GM19452 (cell line): ENCODE results near the gene CFAP61.

Experiments
- ATAC-seq: cut with Tn5 transposase; IDR thresholded peaks from one replicate; pipeline ENCODE4 v1.9.1; 2021; ENCODE audit not compliant: unreplicated experiment

Gene CFAP61

DNA sequence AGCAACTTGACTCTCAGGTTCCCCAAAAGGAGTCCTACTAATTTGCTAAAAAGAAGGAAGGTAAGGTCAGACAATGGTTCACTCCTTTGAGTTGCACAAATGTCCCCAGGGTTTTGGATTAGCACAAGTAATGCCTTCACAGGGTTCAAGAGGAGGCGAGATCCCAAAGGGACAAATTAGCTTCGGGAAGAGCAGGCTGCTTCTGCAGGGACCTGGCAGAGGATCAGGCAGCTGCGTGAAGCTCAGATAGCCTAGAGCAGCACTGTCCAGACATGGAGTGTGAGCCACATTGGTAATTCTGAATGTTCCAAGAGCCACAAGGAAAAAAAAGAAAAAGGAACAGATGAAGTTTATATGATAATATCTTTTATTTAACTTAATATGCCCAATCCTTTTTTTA lies 115.4 kb downstream of the CFAP61 start:
- no peak for ATAC-seq

- ATAC-seq = no peak
These were observed 120.9 kb downstream of the CFAP61 start for GRCh38 chr20:20173254-20173653.

GRCh38 chr20:20174089-20174835 lies 121.9 kb downstream of the CFAP61 start:
- no peak for ATAC-seq

DNA sequence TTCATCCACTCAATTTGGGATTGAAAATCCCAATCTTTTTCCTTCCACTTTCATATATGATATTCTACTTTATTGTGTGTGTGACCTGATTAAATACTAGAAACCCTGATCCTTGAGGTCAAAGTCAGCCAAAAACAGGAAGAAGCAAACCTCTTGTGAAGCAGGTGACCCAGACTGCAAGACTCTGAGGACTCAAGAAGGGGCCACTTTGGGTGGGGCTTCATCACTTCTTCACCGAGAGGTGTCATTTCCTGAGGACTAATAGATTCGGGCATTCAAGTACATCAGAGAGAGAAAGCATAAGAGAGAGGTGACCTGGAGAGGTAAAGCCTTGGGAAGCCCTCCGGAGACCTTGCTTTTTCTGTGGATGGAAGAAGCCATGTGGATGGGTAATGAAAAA lies 129.0 kb downstream of the CFAP61 start:
- no peak for ATAC-seq

DNA sequence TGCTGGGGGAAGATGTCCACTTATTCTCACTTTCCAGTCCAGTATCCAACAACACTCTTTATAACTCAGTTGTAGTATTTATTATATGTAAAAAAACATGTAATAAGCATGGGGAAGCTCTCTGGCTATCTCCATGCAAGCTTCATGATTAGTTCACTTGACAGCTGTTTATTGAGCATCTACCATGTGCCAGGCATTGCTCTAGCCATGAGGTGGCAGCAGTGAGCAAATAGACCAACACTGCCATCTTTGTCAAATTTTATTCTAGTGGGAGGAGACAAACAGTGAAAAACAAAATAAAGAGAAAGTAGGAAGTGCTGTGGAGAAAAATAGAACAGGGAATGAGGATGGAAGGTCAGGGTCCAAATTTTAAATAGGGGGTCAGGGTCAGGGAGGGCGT lies 131.8 kb downstream of the CFAP61 start:
- no peak for ATAC-seq

DNA sequence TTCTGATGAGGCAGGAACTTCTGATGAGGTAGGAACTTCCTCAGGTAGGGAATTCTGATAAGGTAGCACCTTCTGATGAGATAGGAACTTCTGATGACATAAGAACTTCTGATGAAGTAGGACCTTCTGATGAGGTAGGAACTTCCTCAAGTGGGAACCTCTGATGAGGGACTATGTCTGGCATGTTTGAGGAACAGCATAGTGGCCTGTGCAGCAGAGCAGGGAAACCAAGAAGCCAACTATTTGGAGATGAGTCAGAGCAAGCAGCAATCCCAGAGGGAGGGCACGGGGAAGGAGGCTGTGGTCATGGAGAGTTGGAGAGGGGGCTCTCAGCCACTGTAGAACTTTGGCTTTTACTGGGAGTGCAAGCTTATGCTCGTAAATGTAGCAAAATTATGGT lies 132.4 kb downstream of the CFAP61 start:
- ATAC-seq = no peak

DNA sequence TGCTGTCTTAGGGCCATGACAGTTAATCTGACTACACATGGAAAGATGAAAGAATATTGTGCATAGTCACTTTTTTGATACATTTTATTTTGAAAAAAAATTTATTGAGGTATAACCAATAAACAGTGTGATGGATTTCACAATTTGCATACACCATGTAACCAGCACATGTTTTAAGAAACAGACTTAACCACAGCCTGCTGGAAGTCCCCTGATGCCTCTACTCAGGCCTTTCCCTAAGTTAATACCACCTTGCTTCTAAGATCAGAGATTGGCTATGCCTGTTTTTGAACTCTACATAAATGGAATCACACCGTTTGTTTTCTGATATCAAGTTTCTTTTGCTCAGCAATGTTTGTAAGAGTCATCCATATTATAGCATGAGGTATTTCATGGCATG lies 136.3 kb downstream of the CFAP61 start:
- no peak for ATAC-seq

DNA sequence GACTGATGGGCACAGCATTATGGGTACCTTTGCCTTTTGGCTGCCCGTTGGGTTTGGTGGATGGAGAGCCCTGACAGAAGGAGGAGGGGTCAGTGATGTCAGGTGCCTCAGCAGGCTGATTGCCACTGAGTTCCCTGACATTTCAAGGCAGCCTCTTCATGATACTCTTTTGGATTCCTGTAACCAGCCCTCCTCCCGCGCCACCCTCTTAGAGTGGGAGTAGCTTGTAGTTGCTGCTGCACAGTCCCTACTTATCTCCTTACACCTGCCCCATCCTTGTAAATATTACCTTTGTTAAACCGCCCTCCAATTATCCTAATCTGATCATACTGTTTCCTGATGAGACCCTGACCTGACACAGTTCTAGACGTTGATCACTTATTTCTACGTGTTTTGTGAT lies 140.0 kb downstream of the CFAP61 start:
- ATAC-seq = no peak

DNA sequence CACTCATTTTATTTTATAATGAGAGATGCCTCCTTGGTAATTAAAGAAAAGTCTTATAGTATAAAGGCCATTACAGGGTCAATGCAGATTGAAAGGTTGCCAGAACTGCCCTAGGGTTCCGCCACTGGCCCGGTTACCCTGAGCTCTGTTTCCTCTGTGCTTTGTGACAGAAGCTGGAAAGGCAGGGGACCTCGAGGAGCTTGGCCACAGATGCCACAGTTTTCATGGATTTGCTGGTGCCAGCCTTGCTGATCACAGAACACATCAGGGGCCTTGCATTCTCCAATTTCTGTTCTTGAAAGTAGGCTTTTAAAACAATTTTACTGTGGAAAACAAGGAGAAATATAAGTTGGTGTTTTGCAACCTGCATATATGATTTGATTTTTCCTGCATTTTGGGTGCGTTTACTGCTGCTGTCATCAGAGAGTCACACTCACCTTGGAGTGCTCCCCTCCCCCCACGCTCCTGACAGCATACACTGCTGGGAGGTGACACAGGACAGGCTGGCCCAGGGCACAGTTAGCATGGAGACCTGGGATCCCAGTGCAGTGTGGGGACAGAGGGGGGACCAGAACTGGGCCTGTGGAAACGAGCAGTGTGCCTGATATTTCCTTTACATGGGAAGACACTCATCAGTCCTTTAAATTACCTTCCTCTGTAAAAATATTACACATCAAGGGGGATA lies 142.8 kb downstream of the CFAP61 start:
- ATAC-seq = no peak

DNA sequence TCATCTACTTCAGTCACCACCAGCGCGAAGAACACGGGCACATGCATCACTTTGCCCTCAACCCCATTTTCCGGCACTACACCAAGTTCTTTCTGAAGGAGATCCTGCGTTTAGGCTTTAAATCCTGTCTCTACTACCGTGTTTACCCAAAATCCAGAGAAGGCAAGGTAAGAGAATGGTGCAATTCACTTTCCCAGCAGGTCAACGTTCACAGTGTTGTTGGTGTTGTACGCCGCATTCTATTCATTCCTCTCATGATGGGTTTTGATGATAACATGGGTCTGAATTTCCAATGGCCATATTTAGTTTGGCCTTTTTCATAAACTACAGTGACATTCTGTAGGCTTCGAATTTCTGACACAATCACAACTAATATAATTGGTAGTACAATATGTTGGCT lies 144.3 kb downstream of the CFAP61 start:
- ATAC-seq = no peak

GRCh38 chr20:20198011-20198410 lies 145.7 kb downstream of the CFAP61 start:
- ATAC-seq = no peak

DNA sequence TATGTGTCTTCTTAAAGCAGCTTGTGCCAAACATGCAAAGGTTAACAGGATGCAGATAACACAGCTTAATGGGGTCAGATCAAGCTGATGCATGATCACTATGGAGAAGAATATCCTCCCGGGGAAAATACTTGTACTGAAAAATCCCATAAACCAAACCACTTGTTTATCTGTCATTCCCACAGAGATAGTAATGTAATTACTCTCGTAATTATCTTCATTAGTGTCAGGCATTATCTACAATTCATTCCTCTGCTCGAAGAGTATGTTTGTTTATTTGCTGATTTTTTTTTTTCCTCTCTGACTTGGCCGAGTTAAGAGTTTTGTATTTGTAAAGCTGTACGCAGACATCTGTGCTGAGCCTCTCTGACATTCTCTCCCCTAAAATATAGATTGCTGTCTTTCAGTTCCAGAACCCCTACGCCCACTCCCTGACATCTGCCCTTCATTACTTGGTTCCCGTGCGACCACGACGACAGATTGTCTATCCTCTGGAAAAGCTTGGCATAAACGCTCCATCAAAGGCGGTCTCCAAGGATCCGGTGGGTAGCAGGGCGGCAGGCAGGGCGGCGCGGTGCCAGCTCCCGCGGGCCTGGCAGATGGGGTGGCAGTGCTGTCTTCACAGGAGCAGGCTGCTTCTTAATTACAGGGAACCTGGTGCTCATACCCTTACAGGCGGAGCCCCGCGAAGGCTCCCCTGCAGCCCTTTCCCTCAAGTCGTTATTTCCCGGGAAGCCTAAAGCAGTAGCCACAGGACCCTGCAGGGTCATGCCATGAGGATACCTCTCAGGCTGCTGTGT lies 147.2 kb downstream of the CFAP61 start:
- no peak for ATAC-seq

GRCh38 chr20:20201124-20201523 lies 148.8 kb downstream of the CFAP61 start:
- ATAC-seq = no peak

GRCh38 chr20:20201639-20202038 lies 149.3 kb downstream of the CFAP61 start:
- ATAC-seq = no peak

GRCh38 chr20:20202768-20203167 lies 150.4 kb downstream of the CFAP61 start:
- ATAC-seq = no peak

GRCh38 chr20:20203784-20204183 lies 151.5 kb downstream of the CFAP61 start:
- ATAC-seq = no peak

GRCh38 chr20:20204256-20204655 lies 151.9 kb downstream of the CFAP61 start:
- ATAC-seq = no peak

- no peak for ATAC-seq
These were observed 153.0 kb downstream of the CFAP61 start for GRCh38 chr20:20205141-20205861.

DNA sequence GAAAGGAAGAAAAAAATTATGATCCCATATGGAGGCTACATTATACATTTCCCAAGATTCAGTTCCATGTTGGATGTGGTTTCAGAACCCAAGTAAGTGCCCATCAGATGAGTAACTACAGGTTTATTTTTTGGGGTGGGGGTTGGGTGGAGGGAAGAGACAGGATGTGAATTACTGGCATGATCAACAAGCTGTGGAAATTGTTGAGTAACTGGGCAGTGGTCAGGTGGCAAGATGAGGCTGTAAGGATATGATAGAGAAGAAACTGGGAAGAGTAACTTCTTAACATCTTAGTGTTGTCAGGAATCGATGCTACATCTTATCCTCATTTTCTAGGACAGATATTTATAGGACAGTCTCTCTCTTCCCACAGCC lies 153.5 kb downstream of the CFAP61 start:
- ATAC-seq = no peak

DNA sequence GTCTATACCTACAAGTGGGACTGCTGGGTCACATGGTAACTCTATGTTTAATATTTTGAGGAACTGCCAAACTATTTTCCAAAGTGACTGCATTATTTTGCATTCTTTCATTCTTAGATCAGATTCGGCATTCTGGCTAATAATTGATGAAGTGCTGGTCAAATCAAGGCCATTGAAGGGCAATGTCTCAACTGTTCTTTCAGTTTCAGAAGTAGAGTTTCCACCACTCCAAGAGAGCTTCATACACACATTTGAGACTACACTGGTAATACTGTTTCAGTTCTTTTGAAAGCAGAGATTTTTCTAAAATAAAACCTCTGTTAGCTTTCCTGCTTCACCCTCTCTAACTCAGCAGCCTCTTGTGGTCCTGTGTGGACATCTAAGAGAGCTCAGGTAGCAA lies 154.5 kb downstream of the CFAP61 start:
- ATAC-seq = peak; percentile 77

- no peak for ATAC-seq
These were observed 155.0 kb downstream of the CFAP61 start for GRCh38 chr20:20207291-20207690.
